ENCODE results near the gene KIAA1755.

Gene KIAA1755

DNA sequence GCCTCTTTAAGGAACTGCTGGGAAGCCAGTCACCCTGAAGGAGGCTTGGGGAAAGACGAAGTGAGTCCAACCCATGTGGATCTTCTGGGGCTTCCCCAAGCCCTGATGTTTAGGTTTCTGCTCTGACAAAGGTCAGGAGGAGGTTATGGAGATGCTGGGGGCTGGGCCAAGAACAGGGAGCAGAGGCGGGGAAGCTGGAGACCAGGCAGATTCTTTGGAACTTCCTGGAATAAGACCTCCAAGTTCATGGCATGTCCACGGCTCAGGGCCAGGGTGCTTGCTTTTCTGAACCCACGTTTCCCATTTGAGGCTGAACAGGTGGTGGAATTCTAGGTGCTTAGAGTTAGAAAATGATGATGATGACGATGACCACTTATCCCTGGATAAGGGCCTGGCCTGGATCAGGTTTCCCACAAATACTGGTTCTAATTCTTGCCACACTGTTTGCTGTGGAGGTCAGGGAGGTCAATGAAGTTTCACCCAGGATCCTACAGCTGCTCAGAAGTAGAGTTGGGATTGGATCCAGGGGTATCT, 65.5 kb downstream of the KIAA1755 start:
- TF ChIP-seq CTCF (IDR thresholded peaks at IDR 0.05): no peak

DNA sequence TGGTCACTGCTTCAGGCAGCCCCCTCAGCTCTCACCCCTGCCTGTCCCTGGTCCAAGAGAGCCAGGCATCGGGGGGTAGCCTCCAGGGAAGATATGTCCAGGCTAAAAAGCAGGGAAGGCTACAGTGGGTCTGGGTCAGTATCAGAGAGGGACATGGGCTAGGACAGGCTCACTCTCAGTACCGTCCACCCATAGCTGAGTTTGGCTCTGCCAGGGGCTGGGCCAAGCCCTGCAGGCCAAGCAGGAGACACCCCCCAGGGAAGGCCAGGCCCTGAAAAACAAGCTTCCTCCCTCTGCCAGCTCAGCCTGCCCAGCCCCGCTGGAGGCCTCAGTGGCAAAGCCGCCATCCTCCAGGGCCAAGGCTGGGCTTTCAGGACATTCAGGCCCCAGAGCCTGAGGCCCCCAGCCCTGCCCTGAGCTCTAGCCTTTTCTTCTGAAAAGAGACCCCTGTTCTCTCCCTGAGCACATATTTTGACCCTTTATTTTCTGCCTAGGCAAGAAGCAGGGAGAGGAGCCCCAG, 66.9 kb downstream of the KIAA1755 start:
- no peak for TF ChIP-seq CTCF (IDR thresholded peaks at IDR 0.05)

GRCh38 chr20:38192323-38192885, 68.1 kb downstream of the KIAA1755 start:
- TF ChIP-seq CTCF (IDR thresholded peaks at IDR 0.05): no peak

- no peak for TF ChIP-seq CTCF (IDR thresholded peaks at IDR 0.05)
Observed at GRCh38 chr20:38191654-38192053, 68.9 kb downstream of the KIAA1755 start.

DNA sequence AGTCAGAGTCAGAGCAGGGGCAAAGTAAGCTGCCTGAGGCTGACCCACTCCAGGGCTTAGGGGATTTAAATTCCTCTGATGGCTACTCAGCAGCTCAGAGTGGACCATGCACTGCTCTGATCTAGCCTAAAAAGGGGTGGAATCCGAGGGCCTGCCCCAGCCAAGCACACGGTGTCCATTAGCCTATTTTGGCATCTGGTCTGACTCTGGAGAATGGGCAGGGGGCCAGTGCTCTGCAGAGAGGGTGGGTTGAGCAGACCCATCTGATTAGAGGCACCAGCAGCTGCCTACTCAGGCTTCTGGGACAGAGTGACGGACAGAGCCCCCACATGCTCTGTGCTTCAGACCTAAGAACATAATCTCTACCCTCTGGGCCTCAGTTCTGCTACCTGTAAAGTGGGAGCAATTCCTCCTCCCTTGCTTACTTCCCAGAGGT, 69.6 kb downstream of the KIAA1755 start:
- TF ChIP-seq CTCF (IDR thresholded peaks at IDR 0.05): no peak

DNA sequence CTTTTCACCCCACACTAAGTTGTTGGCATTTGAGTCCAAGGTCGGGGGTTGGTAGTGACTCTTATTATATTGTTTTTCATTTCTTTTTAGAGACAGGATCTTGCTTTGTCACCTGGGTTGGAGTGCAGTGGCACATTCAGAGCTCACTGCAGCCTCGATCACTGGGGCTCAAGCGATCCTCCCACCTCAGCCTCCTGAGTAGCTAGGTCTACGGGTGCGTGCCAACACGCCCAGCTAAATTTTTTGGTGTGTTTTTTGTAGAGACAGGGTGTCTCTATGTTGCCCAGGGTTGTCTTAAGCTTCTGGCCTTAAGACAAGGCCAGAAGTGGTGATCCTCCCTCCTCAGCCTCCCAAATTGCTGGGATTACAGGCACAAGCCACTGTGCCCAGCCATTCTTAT, 70.4 kb downstream of the KIAA1755 start:
- no peak for TF ChIP-seq CTCF (IDR thresholded peaks at IDR 0.05)

GRCh38 chr20:38187517-38187916, 73.0 kb downstream of the KIAA1755 start:
- TF ChIP-seq CTCF (IDR thresholded peaks at IDR 0.05): no peak
